HTR-8/SVneo (cell line): Measurements from ENCODE around the gene LRTM2.
"Not testable (repeated sequence)": the region's sequence is repeated elsewhere in the genome, so short reads cannot be mapped to it uniquely, and the experiment has no call there.

ENCODE experiments used
- DNase-seq: peaks from one replicate; pipeline ENCODE4 v3.0.0; 2011; ENCODE audit warnings: low spot score, mixed read lengths; ENCODE audit not compliant: insufficient read length
- FAIRE-seq: peaks from 2 replicates; lab custom pipeline; 2011; peaks lifted over from hg19 to GRCh38; lab: Jason Lieb, UNC

LRTM2 gene

GRCh38 chr12:1810201-1810930, 10.0 kb upstream of the LRTM2 start:
- DNase-seq (peak; percentile 45), FAIRE-seq (peak; percentile 99)

DNA sequence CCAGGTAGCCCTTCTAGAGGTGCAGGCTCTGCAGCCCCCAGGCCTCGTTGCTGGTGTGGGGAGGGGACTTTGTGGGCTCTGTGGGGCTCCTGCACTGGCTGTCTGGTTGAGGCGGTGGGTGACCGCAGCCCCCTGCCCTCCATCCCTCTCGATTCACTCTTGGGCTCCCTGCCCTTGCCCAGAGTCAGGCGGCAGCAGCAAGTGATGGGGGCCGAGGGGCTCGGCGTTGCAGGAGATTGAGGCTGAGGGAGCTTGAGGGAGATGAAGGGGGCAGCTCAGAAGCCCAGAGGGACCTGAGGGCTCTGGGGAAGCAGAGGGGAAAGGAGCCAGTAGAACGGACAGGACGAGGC, 9.5 kb upstream of the LRTM2 start:
- FAIRE-seq: no peak

GRCh38 chr12:1811281-1811947, 9.0 kb upstream of the LRTM2 start:
- peak; percentile 54 for DNase-seq
- peak; percentile 74 for FAIRE-seq

More for the DNA sequence above, 9.5 kb upstream of the LRTM2 start:
- no peak for DNase-seq

GRCh38 chr12:1811948-1812291, 8.4 kb upstream of the LRTM2 start:
- DNase-seq (no peak), FAIRE-seq (no peak)

GRCh38 chr12:1812650-1813302, 7.6 kb upstream of the LRTM2 start:
- DNase-seq: peak; percentile 73
- peak; percentile 92 for FAIRE-seq

- DNase-seq (no peak), FAIRE-seq (peak; percentile 38)
These were observed 6.1 kb upstream of the LRTM2 start for GRCh38 chr12:1814266-1814665.

- DNase-seq (no peak), FAIRE-seq (no peak)
These were observed 5.3 kb upstream of the LRTM2 start for GRCh38 chr12:1815108-1815507.

GRCh38 chr12:1815814-1816729, 4.3 kb upstream of the LRTM2 start:
- FAIRE-seq: peak; percentile 49

GRCh38 chr12:1816730-1817348, 3.5 kb upstream of the LRTM2 start:
- FAIRE-seq (peak; percentile 99), DNase-seq (no peak)

More at GRCh38 chr12:1815814-1816729, 4.3 kb upstream of the LRTM2 start:
- no peak for DNase-seq

- not testable (repeated sequence) for FAIRE-seq
These were observed 2.4 kb upstream of the LRTM2 start for GRCh38 chr12:1817928-1818327.

DNA sequence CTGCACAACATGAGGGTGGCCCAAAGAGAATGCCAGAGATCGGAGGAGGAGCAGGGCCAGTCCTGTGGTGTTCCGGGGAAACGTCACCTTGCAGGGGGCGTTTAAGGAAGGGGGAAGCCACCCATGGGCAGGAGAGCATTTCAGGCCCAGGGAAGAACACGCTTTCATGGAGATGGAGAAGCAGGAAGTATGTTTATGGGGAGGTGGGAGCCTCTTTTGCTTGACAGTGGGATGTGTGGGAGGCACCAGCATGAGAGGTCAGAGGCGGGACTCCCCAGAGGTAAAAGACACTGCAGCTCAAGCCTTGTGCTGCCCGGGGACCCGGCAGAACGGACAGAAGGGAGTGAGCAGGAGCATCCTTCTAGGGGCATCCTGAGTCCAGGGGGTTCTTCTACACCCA, 1.3 kb upstream of the LRTM2 start:
- no peak for FAIRE-seq
- DNase-seq: no peak

More at GRCh38 chr12:1817928-1818327, 2.4 kb upstream of the LRTM2 start:
- DNase-seq: not testable (repeated sequence)

- FAIRE-seq (no peak), DNase-seq (no peak)
These were observed 794 bp upstream of the LRTM2 start for GRCh38 chr12:1819571-1819970.

GRCh38 chr12:1820896-1821291, 529 bp downstream of the LRTM2 start:
- no peak for DNase-seq
- FAIRE-seq: no peak

- FAIRE-seq: no peak
- no peak for DNase-seq
These were observed 1.4 kb downstream of the LRTM2 start for GRCh38 chr12:1821805-1822204.

DNA sequence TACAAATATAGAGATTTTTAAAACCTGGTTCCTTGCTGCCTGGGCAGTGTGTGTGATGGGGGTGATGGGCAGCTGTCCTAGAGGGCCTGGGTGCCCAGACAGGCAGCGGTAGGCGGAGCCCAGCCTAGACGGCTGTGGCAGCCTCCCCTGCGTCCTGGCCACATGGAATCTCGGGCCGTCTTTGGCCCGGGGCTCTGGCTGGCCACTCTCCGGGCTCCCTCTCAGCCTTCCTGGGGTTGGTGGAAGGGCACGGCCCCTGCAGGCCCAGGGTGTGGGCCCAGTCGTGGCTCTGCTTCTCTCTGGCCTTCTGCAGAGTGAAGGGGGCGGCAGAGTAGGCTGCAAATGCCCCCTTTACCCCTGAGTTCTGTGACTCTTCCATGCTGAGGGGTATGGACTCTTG, 2.3 kb downstream of the LRTM2 start:
- DNase-seq: no peak
- no peak for FAIRE-seq

DNA sequence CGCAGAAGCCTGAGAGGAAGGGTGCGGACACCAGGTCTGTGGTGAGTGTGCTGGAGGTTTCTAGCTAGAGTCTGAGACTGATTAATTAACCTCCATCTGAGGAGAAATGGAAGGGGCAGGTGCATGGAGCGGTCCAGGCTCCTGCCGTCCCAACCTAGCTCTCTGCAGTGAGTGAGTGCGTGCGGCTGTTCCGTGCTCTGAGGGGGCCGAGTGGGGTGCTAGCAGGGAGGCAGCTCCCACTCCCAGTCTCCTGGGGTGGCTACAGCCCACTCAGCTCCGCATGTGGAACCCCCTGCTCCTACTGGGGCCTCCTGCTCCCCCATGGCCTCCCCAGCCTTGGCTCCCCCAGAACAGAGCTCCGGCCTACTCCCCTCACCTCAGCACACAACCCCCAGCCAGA, 2.9 kb downstream of the LRTM2 start:
- no peak for DNase-seq
- FAIRE-seq: no peak

GRCh38 chr12:1825382-1826102, 5.2 kb downstream of the LRTM2 start:
- no peak for DNase-seq
- FAIRE-seq: peak; percentile 66

DNA sequence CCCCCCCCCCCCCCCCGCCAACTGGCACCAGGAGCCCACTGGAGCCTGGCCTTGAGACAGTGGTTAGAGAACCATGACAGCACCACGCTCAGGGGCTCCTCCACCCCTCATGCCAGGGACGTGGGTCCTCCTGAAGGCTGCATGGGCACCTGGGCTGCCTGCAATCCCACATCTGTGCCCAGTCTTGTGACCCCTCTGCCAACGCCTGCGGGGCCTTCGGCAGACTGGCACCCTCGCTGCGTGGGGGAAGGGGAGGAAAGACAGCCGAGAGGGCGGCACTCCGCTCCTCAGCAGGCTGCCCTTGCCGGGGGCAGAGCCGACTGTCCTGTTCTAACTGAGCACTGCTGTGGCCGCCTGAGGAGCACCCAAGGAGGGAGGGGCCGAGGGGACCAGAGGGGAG, 6.0 kb downstream of the LRTM2 start:
- FAIRE-seq: no peak
- DNase-seq: no peak
